ENCODE data around the gene HEPN1.

Gene HEPN1

DNA sequence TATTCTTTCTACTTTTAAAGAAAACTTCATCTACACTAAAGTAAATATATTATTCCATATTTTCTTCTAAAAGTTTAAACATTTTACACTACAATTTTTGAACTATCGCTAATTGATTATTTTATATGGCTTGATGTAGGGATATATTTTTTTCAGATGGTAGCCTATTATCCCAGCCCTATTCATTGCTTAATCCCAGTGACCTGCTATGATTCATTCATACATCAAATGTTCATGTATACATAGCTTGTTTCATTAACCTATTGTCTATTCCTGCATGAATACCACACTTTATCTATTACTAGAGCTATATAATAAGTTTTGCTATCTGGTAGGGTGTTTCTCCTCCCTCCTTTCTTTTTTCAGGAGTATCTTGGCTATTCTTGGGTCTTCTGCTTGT, 16.4 kb upstream of the HEPN1 start:
- DNase-seq, result no peak

DNA sequence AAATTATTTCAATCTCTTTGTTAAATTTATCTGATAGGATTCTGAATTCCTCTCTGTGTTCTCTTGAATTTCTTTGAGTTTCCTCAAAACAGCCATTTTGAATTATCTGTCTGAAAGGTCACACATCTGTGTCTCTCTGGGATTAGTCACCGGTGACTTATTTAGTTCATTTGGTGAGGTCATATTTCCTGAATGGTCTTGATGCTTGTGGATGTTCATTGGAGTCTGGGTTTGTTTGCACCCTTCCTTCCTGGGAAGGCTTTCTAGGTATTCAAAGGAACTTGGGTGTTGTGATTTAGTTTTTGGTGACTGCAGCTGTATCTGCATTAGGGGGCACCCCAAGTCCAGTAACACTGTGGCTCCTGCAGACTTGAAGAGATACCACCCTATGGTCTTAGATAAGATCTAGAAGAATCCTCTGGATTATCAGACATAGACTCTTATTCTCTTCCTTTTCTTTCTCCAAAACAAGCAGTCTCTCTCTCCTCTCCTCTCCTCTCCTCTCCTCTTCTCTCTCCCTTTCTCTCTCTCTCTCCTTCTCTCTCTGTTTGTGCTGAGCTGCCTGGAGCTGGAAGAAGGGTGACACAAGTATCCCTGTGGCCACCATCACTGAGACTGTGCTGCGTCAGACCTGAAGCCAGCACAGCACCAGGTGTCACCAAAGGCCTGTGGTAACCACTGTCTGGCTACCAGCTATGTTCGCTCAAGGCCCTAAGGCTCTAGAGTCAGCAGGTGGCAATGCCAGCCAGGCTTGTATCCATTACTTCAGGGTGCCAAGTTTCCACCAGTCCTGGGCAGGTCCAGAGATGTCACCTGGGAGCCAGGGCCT, 3.3 kb upstream of the HEPN1 start:
- DNase-seq, result no peak

DNA sequence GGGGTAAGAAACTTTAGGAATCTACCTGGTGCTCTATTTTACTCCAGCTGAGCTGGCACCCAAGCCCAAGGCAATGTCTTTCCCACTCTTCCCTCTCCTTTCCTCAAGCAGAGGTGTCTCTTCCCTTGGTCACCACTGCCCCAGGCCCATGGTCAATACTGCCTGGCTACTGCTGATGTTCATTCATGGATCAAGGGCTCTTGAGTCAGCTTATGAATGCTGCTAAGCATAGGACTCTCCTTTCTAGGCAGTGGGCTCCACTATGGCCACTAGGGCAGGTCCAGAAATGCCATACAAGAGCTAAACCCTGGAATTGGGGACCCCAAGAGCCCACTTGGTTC, 2.7 kb upstream of the HEPN1 start:
- no peak for DNase-seq

DNA sequence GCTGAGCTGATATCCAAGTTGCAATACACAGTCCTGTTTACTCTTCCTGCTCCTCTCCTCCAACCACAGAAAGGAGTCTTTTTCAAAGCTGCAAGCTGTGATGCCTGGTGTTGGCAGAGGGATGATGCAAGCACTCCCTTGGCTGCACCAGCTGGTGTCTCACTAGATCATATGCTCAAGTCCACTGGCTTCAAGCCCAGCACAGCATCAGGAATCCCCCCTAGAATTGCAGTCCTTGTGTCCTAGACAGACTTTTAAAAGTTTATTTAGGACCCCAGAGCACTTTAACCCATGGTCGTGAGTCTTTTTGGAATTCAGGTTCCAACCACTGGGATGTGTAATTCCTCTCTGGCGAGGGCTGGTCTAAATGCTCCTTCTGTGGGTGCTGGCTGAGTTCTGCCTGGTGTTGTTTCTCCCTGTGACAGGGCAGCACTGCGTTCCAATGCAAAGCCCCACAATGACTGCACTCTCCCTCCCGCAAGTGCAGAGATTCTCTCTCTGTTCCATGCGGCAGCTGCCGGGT, 1.9 kb upstream of the HEPN1 start:
- DNase-seq, result no peak

DNA sequence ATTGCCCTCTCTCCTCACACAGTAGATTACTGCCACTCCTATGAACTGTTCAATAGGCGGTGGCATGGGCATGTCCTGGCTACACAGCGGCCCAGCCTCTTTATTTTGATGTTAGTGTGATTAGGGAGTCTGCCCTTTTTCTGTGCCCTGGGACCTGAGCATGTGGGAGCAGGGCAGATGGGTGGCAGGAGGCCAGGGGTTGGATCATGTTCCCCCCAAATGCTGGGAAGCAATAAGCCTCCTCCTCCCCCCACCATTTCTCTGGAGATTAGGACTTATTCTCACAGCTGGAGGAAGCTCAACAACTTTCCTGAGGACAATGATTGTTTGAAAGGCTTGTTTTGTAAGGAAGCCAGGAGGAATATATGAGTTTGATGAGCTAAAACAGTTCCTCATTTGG, 848 bp downstream of the HEPN1 start:
- no peak for DNase-seq

DNA sequence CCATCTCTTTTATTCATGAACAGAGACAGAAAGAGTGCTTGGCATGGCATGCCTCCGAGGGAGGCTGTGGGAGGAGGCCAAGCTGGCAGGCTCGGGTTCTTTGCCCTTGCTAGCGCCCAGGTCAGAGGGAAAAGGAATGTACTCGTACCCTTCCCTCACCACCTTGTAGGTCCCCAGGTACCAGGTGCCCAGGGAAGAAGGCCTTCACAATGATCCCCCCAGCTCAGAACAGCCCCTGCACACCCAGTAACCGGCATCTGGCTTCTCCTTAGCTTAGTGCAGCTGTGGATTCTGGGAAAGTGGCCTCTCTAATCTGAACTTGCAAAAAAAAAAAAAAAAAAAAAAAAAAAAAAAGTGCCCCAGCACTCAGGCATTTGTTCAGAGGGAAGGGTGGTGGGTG, 1.3 kb downstream of the HEPN1 start:
- no peak for DNase-seq

DNA sequence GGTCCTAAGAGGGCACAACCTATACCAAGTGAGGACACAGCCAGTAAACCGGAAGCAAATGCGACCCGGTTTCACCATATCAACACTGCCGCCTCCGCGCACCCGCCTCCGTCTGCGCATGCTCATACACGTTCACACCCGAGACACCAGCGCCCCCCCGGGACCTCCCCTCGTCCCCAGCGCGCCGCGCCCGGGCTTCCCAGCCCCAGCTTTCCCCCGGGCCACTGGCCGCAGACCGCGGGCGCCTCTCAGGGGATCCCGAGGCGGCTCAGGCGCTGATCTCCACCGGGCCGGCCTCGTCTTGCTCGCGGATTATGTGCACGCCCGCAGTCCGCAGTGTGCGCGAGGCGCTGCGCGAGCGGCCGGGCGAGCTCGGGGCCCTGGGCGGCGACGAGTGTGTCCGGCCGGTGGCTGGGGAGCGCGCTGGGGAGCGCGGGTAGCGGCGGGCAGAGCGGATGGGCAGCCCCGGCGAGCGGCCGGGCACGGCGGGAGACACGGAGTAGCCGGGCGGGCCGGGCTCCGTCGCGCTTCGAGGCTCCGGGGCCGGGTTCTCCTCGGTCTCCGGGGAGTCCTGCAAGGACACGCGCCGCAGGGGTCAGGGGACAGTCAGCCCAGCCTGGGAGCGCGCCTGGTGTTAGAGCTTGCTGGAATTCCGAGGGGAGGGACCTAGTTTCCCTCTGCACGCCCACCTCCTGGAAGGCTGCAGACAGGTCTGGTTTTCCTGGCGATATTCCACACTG, 2.0 kb downstream of the HEPN1 start:
- peak; percentile 41 to 57 (median 50) for DNase-seq

DNA sequence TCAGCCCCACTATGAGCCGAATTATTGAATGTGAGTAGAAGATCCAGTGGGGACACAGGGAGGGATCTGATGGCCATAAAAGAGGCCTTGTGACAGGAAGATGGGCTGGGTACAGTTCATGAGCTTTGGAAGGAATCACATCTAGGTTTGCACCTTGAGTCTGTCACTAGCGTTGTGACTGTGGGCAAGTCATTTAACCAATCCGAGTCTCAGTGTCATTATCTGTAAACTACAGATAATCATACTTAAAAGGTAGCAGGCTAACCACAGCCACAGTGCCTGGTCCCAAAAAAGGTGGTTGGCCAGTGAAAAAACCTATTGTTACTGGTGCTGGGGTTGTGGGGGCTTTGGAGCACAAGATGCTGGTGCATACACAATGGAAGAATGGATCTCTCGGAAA, 3.8 kb downstream of the HEPN1 start:
- DNase-seq, result no peak

DNA sequence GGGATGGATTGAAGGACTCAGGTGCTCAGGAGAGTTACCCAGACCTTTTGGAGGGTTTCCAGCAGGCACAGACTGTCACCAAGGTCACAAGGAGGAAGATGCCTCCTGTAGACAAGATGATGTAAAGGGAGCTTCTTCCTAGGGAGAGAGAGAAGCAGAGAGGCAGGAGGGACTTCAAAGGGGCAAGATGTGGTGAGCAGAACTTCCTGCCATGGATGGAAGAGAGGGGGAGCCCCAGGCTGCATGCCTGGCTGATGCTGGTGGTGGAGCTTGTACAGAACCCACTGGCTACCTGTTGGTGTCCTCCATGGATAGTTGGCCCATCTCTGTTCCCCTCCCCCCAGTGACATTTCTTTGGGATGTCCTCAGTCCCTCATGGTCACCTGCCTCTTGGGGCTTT, 4.2 kb downstream of the HEPN1 start:
- DNase-seq, result no peak

DNA sequence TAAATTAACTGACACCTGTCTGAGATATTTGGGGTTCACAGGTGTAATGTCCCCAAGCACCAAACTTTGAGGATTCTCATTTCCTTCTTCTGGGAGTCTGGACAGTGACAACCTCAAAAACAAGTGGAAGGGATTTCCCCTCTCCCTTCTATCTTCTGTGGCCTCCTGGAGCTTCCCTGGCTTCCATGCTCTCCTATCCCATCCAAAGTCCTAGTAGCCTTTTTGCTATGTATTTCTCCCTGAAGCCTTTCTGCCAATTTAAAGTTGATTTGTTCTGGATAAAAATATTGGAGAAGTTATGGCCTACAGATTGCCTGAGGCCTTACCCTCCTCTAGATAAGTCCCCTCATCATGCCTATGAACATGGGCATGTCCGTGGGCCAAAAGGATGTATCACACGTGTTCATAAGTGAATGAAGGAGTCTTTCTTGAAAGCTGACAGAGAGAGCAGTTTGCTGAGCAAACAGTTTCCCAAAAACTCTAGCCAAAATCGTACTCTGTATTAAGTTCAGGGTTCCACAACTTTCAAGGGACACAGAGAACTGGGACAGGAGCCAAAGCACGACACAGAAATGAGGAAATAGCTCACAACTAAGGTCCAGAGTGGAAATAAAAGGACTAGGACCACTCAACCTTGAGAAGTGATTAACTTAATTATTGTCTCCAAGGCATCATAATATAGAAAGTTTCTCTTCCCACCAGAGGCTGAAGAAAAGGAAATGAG, 10.1 kb downstream of the HEPN1 start:
- DNase-seq, result no peak

DNA sequence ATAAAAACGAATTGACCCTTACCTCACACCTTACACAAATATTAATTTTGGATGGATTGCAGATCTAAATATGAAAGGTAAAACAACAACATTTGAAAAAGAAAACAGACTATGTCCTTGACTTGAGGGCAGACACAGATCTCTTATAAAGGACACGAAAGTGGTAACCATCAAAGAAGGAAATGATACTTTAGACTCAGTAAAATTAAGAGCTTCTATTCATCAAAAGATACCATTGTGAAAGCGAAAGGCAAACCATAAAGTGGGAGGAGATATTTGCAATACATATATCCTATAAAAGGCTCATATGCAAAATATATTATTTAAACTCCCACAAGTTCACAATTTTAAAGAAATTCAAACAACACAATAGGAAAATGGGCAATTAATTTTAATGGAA, 11.7 kb downstream of the HEPN1 start:
- DNase-seq, result no peak

DNA sequence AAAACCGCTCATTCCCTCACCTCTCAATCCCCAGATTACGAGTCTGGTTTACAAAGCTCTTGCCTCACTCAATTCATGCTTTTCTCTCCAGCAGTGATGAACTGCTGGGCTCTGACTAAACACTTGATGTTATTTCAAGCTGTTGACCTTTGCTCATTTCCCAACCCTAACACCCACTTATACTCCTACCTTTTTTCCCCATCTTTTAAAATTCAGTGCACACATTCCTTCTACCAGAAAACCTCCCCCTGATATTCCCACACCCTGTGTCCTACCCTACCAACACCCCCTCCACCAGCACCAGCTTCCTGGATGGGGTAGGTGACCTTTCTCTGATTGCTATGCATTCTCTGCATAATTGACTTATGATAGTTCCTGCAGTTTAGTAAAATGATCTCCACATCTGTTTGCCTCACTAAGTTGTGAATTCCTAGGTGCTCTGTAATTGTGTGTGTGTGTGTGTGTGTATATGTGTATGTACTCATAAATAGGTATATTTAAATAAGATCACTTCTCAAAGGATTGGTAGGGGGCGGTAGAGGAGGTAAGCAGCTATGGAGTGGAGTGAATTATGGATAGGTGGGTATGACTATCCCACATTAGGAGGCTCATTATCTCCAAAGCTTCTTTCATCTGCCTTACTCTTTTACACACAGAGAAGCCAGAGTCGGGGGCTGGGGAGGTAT, 16.0 kb downstream of the HEPN1 start:
- DNase-seq, result no peak

DNA sequence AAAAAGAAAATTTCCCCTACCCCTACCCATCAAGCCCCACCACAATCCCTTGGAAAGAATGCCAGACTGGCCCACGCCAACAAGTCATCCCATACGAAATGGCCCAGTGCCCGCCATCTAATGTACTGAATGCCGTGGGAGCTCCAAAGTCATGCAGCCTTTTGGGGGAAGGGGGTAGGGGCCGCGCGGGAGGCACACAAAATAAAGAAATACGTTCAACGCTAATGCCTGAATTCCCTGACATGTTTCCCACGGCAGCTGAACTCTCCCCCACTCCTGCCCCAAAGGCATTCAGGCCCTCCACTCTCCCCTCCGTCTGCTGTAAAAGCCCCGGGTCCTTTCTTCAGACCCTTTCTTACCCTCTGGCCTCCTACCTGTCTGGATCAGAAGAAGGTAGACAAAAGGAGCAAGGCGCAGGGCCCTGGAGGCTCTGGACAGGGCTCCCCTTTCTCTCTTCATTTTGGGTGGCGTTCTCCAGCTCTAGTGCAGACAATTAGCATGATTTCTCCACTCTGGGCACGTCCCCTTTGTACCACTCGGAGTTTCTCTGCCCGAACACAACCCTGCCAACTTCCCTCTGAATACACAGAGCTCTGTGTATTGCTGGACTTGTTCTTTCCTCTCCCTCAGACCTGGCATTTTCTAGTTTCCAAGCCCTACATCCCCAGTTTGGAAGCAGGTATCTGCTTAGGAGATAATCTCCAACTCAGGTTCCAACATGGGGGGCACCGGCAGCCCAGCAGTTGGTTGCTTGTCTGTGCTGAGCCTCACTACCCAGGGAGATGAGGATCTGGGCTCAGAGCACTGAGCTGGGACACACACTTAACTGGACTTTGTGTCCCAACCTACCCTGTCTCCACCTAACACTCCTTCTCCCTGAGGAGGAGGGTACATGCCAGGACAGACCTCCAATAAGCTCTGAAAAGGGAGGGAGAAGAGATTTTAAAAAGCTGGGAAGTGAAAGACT, 16.8 kb downstream of the HEPN1 start, which contains the start of gene HEPACAM:
Gene HEPACAM, minus strand, starts transcription at position 500 of the 967 bp plus-strand sequence. Its CDS starts 41 bp downstream, at position 459.
- DNase-seq, result no peak

DNA sequence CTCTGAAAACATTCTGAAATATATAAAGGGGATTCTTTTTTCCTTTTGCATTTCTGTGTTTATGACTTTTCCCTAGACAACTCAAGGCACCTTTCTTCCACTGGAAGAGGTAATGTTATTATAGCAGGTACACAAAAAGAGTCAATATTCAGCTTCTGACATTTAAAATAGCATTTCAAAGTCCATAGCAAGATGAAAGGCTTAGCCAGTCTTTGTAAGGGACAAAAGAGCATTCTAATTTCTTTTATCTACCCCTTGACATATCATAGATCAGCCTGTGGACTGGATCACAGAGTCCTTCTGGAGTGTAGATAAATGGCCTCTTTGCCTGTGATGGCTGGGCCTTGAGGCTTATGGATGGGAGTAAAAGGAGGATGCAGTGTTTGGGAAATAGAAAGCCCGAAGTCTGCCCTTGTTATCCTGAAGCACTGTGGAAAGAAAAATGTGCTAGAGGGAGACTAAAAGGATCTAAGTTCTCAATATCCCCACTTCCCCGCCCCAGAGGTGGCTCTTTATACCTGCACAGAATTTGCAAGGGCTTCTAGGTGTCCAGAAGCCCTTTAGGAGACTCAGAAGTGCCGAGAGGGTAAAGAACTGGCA, 18.4 kb downstream of the HEPN1 start:
- no peak for DNase-seq

DNA sequence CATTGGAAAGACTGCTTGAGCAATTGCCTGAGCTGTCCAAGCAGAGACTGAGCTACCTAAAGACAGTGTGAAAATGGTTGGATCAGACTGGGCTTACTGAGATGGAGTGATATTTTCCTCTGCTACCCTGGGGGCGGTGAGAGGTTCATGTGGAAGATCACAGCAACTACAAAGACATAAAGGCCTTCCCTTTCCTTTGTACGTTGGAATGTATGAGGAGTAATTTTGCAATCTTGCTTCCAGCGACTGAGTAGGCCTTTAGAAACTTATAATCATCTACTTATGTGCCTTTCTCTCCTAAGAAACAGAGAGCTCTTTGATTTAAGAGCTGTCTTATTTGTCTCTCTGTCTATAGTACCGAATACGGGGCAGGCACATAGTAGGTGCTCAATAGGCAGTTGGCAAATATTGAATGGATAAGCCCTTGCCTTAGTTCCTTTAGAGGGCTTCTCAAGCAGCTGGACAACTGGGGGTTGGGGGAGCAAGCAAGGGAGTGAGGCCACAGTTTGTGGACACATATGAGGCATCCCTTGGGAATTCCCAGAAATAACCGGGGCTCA, 19.2 kb downstream of the HEPN1 start:
- no peak for DNase-seq

DNA sequence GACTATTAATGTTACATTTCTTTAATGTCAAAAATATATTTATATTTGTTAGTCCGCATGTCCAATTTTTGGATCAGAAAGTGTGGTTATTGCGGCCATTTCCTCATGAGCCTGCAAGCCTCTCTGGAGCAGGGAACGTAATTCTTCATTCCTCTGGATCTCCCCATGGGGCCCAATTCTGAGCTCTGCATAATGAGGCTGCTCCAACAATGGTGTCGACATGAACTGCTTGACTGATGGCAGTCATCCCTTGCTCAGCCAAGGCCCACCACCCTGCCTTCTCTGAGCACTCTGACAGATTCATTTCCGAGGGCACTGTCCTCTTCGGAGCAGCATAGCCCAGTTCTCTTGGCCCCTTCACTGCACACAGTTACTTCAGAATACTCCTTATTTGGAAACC, 19.9 kb downstream of the HEPN1 start:
- no peak for DNase-seq

DNA sequence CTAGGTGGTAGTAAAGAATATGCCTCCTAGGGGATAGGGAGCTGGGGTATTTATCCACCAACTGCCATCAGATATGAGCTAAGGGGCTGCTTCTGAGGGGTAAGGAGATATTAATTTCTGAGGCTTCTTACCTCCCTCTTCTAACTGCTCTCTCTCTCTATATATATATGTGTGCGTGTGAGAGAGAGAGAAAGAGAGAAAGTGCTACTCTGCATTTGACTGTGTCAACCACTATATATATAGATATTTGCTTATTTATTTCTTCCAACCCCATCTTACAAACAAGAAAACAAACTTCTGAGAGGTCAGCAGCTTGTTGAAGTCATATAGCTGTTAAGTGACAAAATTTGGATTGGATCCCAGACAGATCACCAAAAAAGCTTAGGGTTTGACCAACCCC, 22.7 kb downstream of the HEPN1 start:
- DNase-seq, result no peak

DNA sequence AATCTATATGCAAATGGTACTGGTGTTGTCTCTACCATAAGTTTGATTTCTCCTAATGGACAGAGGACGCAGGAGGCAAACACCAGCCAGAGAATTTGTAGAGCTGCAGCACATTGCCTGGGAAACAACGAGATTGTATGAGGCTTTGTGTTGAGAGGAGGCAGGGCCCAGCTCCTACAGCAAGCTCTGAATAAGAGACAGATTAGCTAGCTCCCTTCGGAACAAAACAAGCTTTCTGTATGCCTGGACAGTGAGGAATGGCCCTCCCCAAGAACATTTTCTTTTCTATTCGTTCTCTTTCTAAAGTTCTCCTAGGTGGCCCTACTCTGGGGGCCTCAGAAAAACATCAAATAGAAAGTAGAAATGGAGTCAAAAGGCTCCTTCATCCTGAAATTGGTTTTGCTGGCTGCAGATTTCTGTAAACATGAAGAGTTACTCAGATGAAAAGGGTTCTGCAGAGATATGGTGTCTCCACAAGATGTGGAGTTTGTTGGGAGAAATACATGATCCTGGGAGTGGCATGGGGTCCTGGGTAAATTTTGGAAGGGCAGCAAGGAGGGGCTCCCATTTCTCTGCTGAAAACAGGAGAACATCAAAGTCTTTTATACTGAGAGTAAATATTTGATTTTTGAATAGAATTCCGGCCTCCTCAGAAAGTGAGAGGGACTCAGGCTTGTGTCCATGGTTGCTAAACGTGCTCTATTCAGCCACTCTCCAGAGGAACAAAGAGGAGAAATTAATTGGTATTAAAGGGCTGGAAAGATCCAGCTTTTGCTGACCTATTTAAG, 23.6 kb downstream of the HEPN1 start:
- DNase-seq, result no peak

DNA sequence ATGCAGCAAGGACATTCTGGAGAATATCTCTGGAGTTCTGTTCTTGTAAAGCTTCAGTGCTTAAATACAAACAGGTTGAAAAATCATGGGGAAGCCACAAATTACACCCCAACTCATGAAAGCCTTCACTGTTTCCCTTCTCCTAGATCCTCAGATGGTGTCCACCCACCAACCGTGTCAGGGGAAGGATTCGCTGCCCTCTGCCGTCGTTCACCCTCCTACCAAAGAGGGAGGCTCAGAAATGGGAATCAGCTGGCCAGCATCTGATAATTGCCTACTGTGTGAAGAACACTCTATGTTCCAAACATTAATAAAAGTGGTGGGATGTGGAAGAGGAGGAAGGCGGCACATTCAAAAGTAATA, 24.2 kb downstream of the HEPN1 start:
- no peak for DNase-seq

DNA sequence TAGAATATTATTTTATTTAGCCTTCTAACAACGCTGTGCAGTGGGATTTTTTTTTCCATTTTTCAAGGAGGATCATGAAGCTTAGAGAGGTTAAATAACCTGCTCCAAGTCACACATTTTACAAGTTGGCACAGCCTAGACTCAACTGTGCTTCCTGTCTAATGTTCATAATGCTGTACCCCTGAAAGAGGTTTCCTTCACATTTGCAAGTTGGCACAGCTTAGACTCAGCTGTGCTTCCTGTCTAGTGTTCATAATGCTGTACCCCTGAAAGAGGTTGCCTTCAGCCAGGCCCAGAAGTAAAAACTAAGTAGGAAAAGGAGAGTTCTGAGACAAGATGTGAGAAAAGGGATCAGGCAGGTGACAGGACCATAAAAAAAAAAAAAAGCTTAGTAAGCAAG, 24.7 kb downstream of the HEPN1 start:
- no peak for DNase-seq

All from activated CD4-positive, CD25-positive, alpha-beta regulatory T cell (primary cell).